ENCODE measurements around the gene TUBA3D. TPM values are rescaled to one million over a fixed set of nuclear protein-coding genes. Genes with fewer than 3 reads are reported as not detected.
"Not testable (repeated sequence)": the region's sequence is repeated elsewhere in the genome, so short reads cannot be mapped to it uniquely, and the experiment has no call there.

The TUBA3D gene
- total and polyA plus RNA-seq, 11 donors = 5.5 to 835 (median 106) TPM

GRCh38 chr2:131488306-131489205 is 12.6 kb downstream of the TUBA3D start:
- intact Hi-C loops (cut with DNase I) = loop anchor here in 1 of 10 donors (5.0 kb wide), 1 partner anchor 1301 kb away; no protein-coding TSS in a partner anchor
- DNase-seq (peak in 4 of 5 donors; percentile 28 to 86 (median 80)), ATAC-seq (peak; percentile 6 to 40 (median 16))
- 45 to 58% (median 53%) methylated on average over 12 to 14 of the region's 14 CpGs for WGBS, 4 donors
- Histone ChIP-seq H3K36me3 (peaks cover 0 to 5% (median 0%) of the 10 kb centered on the region in 9 donors), H3K4me3 (no peak overlapping the region), H3K27me3 (no peaks in the 10 kb centered on the region), H3K27ac (peak overlapping the region in 10 of 12 donors; percentile 9 to 76 (median 54)), H3K4me1 (peaks cover 0 to 49% (median 7%) of the 10 kb centered on the region in 12 donors), H3K9me3 (no peaks in the 10 kb centered on the region)
- TF ChIP-seq POLR2A (IDR thresholded peaks at IDR 0.05) = no peak
- TF ChIP-seq CTCF (IDR thresholded peaks at IDR 0.05) = no peak

- Histone ChIP-seq H3K27ac (peak overlapping the region in 8 of 12 donors; percentile 13 to 76 (median 33)), H3K4me1 (peaks cover 2 to 57% (median 20%) of the 10 kb centered on the region in 12 donors), H3K4me3 (peak overlapping the region in 11 of 12 donors; percentile 32 to 97 (median 83))
- intact Hi-C loops (cut with DNase I) = loop anchor here in 4 of 10 donors (5.0 to 10.0 kb wide), 4 partner anchors 76 to 336 kb away; no protein-coding TSS in a partner anchor
- peak in 2 of 5 donors; percentile 59 to 62 for DNase-seq
- not testable (repeated sequence) for ATAC-seq, H3K27me3 ChIP-seq, H3K9me3 ChIP-seq, H3K36me3 ChIP-seq
- WGBS, 4 donors = 68 to 73% (median 70%) methylated on average over 19 to 20 of the region's 20 CpGs
Observed at GRCh38 chr2:131490616-131491468, 14.9 kb downstream of the TUBA3D start.

GRCh38 chr2:131491469-131491836 is 15.5 kb downstream of the TUBA3D start:
- H3K27me3 ChIP-seq, H3K36me3 ChIP-seq, H3K9me3 ChIP-seq: not testable (repeated sequence)
- ATAC-seq = peak in 2 of 4 donors; percentile 20 to 24
- Histone ChIP-seq H3K4me1 (peaks cover 2 to 57% (median 20%) of the 10 kb centered on the region in 12 donors), H3K4me3 (peak overlapping the region in 11 of 12 donors; percentile 32 to 97 (median 83)), H3K27ac (peak overlapping the region in 7 of 12 donors; percentile 26 to 76 (median 34))
- WGBS, 4 donors = 28 to 47% (median 37%) methylated on average over 8 to 22 of the region's 22 CpGs
- intact Hi-C loops (cut with DNase I) = loop anchor here in 4 of 10 donors (5.0 to 10.0 kb wide), 4 partner anchors 77 to 337 kb away; no protein-coding TSS in a partner anchor
- peak in 1 of 5 donors; percentile 40 for DNase-seq

- H3K4me1 ChIP-seq = peaks cover 2 to 60% (median 22%) of the 10 kb centered on the region in 12 donors
- intact Hi-C loops (cut with DNase I) = loop anchor here in 4 of 10 donors (5.0 to 10.0 kb wide), 4 partner anchors 77 to 337 kb away; no protein-coding TSS in a partner anchor
- H3K9me3 ChIP-seq, H3K27me3 ChIP-seq, H3K36me3 ChIP-seq: not testable (repeated sequence)
- DNase-seq (peak in 1 of 5 donors; percentile 32), ATAC-seq (peak in 2 of 4 donors; percentile 2 to 4)
- peak within 1 kb of the TSS; percentile 65 to 97 (median 84) for H3K4me3 ChIP-seq
- 0 to 1% (median 0%) methylated on average over 25 to 53 of the region's 53 CpGs; no CpG with 5 or more reads in 1 of the 4 donors for whole genome bisulfite sequencing, 4 donors
- peak within 1 kb of the TSS; percentile 82 to 96 (median 88) for H3K27ac ChIP-seq
Observed at GRCh38 chr2:131492015-131492417, 16.1 kb downstream of the TUBA3D start, which contains the start of gene MZT2A. TSS of gene MZT2A (minus strand) at chr2:131492397. CDS start at chr2:131492376, 21 bp downstream.

Measured in heart left ventricle (tissue), 16 donors.